Endothelial cell of umbilical vein (primary cell): ENCODE results near the gene LYRM4. TPM values are rescaled to one million over a fixed set of nuclear protein-coding genes. Genes with fewer than 3 reads are reported as not detected.

Experiments
- BruUV-seq: library from RNA; stranded (reverse); fragments of 400-500 nt; replicated peaks from 2 replicates; lab custom pipeline; 2021; lab: Mats Ljungman, UMichigan
- CTCF ChIA-PET: fragments of 300-600, 350-600 bp; sonication (Branson Sonifier 250); formaldehyde crosslinking; loops from one replicate; lab custom pipeline; 2021; ENCODE audit warnings: antibody characterized with exemption, inconsistent platforms; lab: Charles Lee
- POLR2A ChIA-PET: fragments of 300-600, 350-600 bp; sonication (Branson Sonifier 250); formaldehyde crosslinking; loops from one replicate; lab custom pipeline; 2021; ENCODE audit warnings: antibody characterized with exemption, inconsistent platforms; lab: Charles Lee
- DNase-seq: peaks from one replicate; pipeline ENCODE4 v3.0.0-alpha.2; 2011; ENCODE audit warnings: low read depth, low spot score
- FAIRE-seq: peaks from 2 replicates; lab custom pipeline; 2011; peaks lifted over from hg19 to GRCh38; lab: Jason Lieb, UNC
- H2AFZ ChIP-seq: 2 replicates; pipeline ENCODE4 v1.6.0; 2012; ENCODE audit warnings: low read depth, low read length, control low read depth, inconsistent platforms
- H3K27ac ChIP-seq: 2 replicates; pipeline ENCODE4 v1.5.1; 2011; ENCODE audit warnings: low read depth, mild to moderate bottlenecking, control low read depth, low read length, moderate library complexity; ENCODE audit not compliant: insufficient read depth
- H3K27me3 ChIP-seq, 2 experiments: 2 replicates each; pipeline versions ENCODE4 v1.6.0 to v1.6.1; 2011; ENCODE audit warnings: low read length in 2 of 2, mixed read lengths in 1 of 2; ENCODE audit not compliant: control insufficient read depth in 2 of 2, insufficient read depth in 2 of 2
- H3K36me3 ChIP-seq, 2 experiments: 2 replicates in 1 of 2; 3 replicates in 1 of 2; pipeline ENCODE4 v1.5.1; 2011; ENCODE audit warnings: low read length in 2 of 2, mild to moderate bottlenecking in 1 of 2, moderate library complexity in 1 of 2; ENCODE audit not compliant: control insufficient read depth in 2 of 2, insufficient read depth in 2 of 2; ENCODE audit errors: extremely low read depth in 1 of 2
- H3K4me1 ChIP-seq: 3 replicates; pipeline ENCODE4 v1.5.1; 2011; ENCODE audit warnings: mild to moderate bottlenecking, low read length; ENCODE audit not compliant: control insufficient read depth, insufficient read depth; ENCODE audit errors: extremely low read depth
- H3K4me2 ChIP-seq: 2 replicates; pipeline ENCODE4 v1.6.1; 2011; ENCODE audit warnings: low read length, control low read depth, mixed read lengths; ENCODE audit not compliant: insufficient read depth
- H3K4me3 ChIP-seq, 3 experiments: fragments of 200-600 bp in 1 of 3; sonication (generic), shearing (Covaris generic) in 1 of 3; replicated peaks in 1 of 3; 2 replicates each; pipeline ENCODE4 v1.5.1; 2011 to 2016; ENCODE audit warnings: control low read depth in 3 of 3, low read length in 3 of 3, mild to moderate bottlenecking in 2 of 3, inconsistent platforms in 1 of 3, low read depth in 1 of 3, moderate library complexity in 1 of 3; ENCODE audit not compliant: insufficient read depth in 1 of 3
- H3K79me2 ChIP-seq: 2 replicates; pipeline ENCODE4 v1.6.0; 2012; ENCODE audit warnings: low read length, inconsistent platforms; ENCODE audit not compliant: control insufficient read depth, insufficient read depth
- H3K9ac ChIP-seq: replicated peaks from 2 replicates; pipeline ENCODE3; 2011; ENCODE audit warnings: low read length, control low read depth; ENCODE audit not compliant: insufficient read depth; ENCODE audit errors: extremely low read depth
- H3K9me1 ChIP-seq: replicated peaks from 3 replicates; pipeline ENCODE4 v1.6.0; 2011; ENCODE audit warnings: mild to moderate bottlenecking, low read length; ENCODE audit not compliant: control insufficient read depth, insufficient read depth; ENCODE audit errors: extremely low read depth
- H3K9me3 ChIP-seq: replicated peaks from 2 replicates; pipeline ENCODE4 v1.5.1; 2012; ENCODE audit warnings: low read length, inconsistent platforms; ENCODE audit not compliant: control insufficient read depth, insufficient read depth
- H4K20me1 ChIP-seq: replicated peaks from 2 replicates; pipeline ENCODE3; 2011; ENCODE audit warnings: mild to moderate bottlenecking, low read length; ENCODE audit not compliant: control insufficient read depth, insufficient read depth; ENCODE audit errors: extremely low read depth
- CTCF ChIP-seq, 2 donors: IDR thresholded peaks; 1 replicate in 1 of 2; 2 replicates in 1 of 2; pipeline ENCODE4 v1.5.1; 2011; ENCODE audit warnings: low read length in 2 of 2, mild to moderate bottlenecking in 2 of 2, moderate library complexity in 2 of 2, control low read depth in 1 of 2, inconsistent platforms in 1 of 2, low read depth in 1 of 2; ENCODE audit not compliant: insufficient read depth in 1 of 2; ENCODE audit errors: extremely low read depth in 1 of 2
- EZH2 ChIP-seq: IDR thresholded peaks from 2 replicates; pipeline ENCODE4 v1.6.1; 2012; ENCODE audit warnings: borderline replicate concordance, low read depth, mild to moderate bottlenecking, moderate library complexity, low read length, inconsistent platforms; ENCODE audit not compliant: severe bottlenecking
- FOS ChIP-seq: IDR thresholded peaks from 2 replicates; pipeline ENCODE4 v1.6.1; 2011; ENCODE audit warnings: mild to moderate bottlenecking, low read length, moderate library complexity, borderline replicate concordance; ENCODE audit not compliant: insufficient read depth
- GATA2 ChIP-seq: IDR thresholded peaks from 2 replicates; pipeline ENCODE4 v1.7.0; 2011; ENCODE audit warnings: low read depth, mild to moderate bottlenecking, moderate library complexity, mixed read lengths, low read length; ENCODE audit not compliant: insufficient read length, insufficient read depth
- JUN ChIP-seq: IDR thresholded peaks from 2 replicates; pipeline ENCODE4 v1.6.1; 2011; ENCODE audit warnings: borderline replicate concordance, low read depth; ENCODE audit not compliant: insufficient read length, insufficient read depth
- MYC ChIP-seq: IDR thresholded peaks from one replicate; pipeline ENCODE4 v1.6.1; 2011; ENCODE audit warnings: mild to moderate bottlenecking, low read depth, low read length
- POLR2A ChIP-seq: IDR thresholded peaks from 2 replicates; pipeline ENCODE4 v1.6.1; 2012; ENCODE audit warnings: low read depth, mild to moderate bottlenecking, control low read depth, low read length
- POLR2AphosphoS5 ChIP-seq: IDR thresholded peaks from 2 replicates; pipeline ENCODE4 v1.6.1; 2012; ENCODE audit warnings: low read depth, mild to moderate bottlenecking, control low read depth, low read length, moderate library complexity; ENCODE audit not compliant: insufficient read depth
- dilution Hi-C: fragments of 300-500 bp; cut with MboI; formaldehyde crosslinking; loops from one replicate; pipeline ENCODE4 v1.15.0; 2019; ENCODE audit warnings: low sequenced_read_pairs; ENCODE audit not compliant: extremely low pct_ligation_motif_present
- intact Hi-C: fragments of 100-400 bp; cut with micrococcal nuclease; formaldehyde crosslinking; loops from one replicate; pipeline ENCODE4 v1.10.0; 2022
- polyA plus RNA-seq, 4 experiments: library from polyadenylated mRNA; depleted of rRNA in 3 of 4; stranded (reverse) in 3 of 4; unstranded in 1 of 4; fragments of >200 nt; gene quantifications; 2 replicates each; pipeline versions ENCODE4 v1.2.1 to v1.2.3, GENCODE V29; 2011 to 2012; ENCODE audit warnings: missing spikeins in 1 of 4
- total RNA-seq: library from RNA; stranded (reverse); gene quantifications from 2 replicates; pipeline ENCODE4 v1.2.3, GENCODE V29; 2021
- TF ChIP-seq, protein P1 (sequence below): IDR thresholded peaks from 2 replicates; pipeline ENCODE4 v1.6.1; 2011; ENCODE audit not compliant: insufficient read depth, insufficient read length

Gene LYRM4
- total and polyA plus RNA-seq, 2 donors (not counting 3 experiments of a cell fraction or from before 2014, with no cell fraction given): 39.5 to 44.0 TPM

DNA sequence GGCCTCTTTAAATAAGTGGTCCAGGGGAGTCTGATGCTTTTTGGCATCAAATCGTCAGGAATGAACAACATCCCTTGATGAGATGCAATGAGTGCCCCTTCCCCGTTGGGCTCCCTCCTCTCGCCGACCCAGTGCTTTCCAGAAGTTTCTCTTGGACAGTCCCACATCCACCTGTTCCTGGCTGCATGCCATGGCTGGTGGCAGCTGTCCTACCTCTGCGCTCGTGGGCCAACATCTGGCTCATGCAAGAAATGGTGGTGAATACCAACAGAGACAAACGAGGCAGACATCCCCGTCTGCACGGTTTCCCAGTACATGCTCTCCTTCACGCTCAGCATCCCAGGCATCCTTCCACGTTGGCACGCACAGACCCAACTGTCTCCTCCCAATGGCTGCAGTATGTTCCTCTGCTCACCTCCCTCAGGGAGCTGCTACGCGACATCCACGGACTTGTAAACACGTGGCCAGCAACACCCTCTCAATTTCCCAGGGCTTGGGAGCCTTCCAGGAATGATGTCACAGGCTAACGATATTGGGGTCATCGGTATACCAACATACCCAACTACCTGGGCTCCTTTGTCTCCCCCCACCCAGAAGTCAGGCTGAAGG lies 138.1 kb downstream of the LYRM4 start:
- Histone ChIP-seq H3K27ac (no peak overlapping the region), H3K4me1 (no peaks in the 10 kb centered on the region), H3K36me3 (no peaks in the 10 kb centered on the region), H4K20me1 (no peaks in the 10 kb centered on the region), H3K9me1 (no peaks in the 10 kb centered on the region), H3K27me3 (no peaks in the 10 kb centered on the region), H3K79me2 (no peaks in the 10 kb centered on the region), H3K4me2 (no peak overlapping the region), H2AFZ (no peak overlapping the region), H3K9me3 (no peaks in the 10 kb centered on the region), H3K9ac (no peak overlapping the region), H3K4me3 (no peak overlapping the region)
- CTCF ChIA-PET: no interaction called here
- dilution Hi-C loops (no loop called here), intact Hi-C loops (no loop called here)
- DNase-seq (no peak), FAIRE-seq (no peak)
- TF ChIP-seq MYC (no peak), GATA2 (no peak), EZH2 (no peak), POLR2AphosphoS5 (no peak), POLR2A (no peak), CTCF (IDR thresholded peaks at IDR 0.05; ENCODE audit: extremely low read depth in 1 of 2, insufficient read depth in 1 of 2, low read depth in 1 of 2, low read length in 2 of 2) (no peak), JUN (no peak), FOS (no peak)
- TF ChIP-seq, protein P1, sequence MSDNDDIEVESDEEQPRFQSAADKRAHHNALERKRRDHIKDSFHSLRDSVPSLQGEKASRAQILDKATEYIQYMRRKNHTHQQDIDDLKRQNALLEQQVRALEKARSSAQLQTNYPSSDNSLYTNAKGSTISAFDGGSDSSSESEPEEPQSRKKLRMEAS: no peak
- POLR2A ChIA-PET: no interaction called here
- BruUV-seq: no TSS peak
